Lower leg skin (tissue), 4 donors: ENCODE results near the gene ATP13A5. TPM values are rescaled to one million over a fixed set of nuclear protein-coding genes. Genes with fewer than 3 reads are reported as not detected.

ENCODE experiments used
- DNase-seq, 2 donors: peaks; one replicate each; pipeline ENCODE4 v3.0.0-alpha.2; 2019; ENCODE audit warnings: low spot score in 2 of 2
- H3K4me3 ChIP-seq: fragments of 200-600 bp; sonication (generic); 2 replicates; pipeline ENCODE4 v1.5.1; 2017; ENCODE audit warnings: mild to moderate bottlenecking, low read depth; ENCODE audit not compliant: poor library complexity, severe bottlenecking
- POLR2A ChIP-seq, 2 donors: fragments of 450-650 bp; IDR thresholded peaks; one replicate each; pipeline ENCODE4 v1.6.1; 2016 to 2017; ENCODE audit warnings: antibody characterized with exemption in 2 of 2, mild to moderate bottlenecking in 1 of 2, moderate library complexity in 1 of 2
- WGBS, 2 donors: methylation state at CpG; one replicate each; pipeline ENCODE4 v1.1.5; 2018; 5-methylcytosine and 5-hydroxymethylcytosine counted together
- intact Hi-C: fragments of 100-400 bp; cut with DNase I; formaldehyde crosslinking; loops from one replicate; pipeline ENCODE4 v1.15.0; 2023; ENCODE audit warnings: low total_unique reads
- total RNA-seq, 4 donors: library from RNA; depleted of rRNA; stranded (reverse); fragments of >200 nt; gene quantifications; one replicate each; pipeline ENCODE4 v1.1.0, GENCODE V29; 2016
- TF ChIP-seq, protein P1 (sequence below), 3 donors: fragments of 450-650 bp; IDR thresholded peaks; one replicate each; pipeline ENCODE4 v1.5.1; 2016; ENCODE audit warnings: antibody characterized with exemption in 3 of 3, mild to moderate bottlenecking in 3 of 3, moderate library complexity in 2 of 3

ATP13A5 gene
- total RNA-seq, 4 donors from 2014 or later = 4.4 to 9.7 (median 5.2) TPM

DNA sequence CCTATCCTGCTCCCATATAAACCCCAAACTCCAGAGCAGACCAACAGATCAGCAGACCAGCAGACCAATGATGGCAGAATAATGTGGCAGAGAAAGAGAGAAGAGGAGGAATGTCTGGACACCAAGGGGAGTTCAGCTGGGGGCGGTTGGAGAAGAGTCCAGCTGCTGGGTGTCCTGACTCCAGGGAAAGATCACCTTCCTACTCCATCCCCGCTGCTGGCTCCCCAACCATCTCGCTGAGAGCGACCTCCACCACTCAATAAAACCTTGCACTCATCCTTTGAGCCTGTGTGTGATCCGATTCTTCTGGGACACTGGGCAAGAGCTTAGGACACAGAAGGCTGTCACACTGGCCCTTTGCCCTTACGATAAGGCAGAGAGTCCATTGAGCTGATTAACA lies 150.3 kb downstream of the ATP13A5 start:
- no peak for TF ChIP-seq POLR2A (IDR thresholded peaks at IDR 0.05)
- TF ChIP-seq, protein P1, sequence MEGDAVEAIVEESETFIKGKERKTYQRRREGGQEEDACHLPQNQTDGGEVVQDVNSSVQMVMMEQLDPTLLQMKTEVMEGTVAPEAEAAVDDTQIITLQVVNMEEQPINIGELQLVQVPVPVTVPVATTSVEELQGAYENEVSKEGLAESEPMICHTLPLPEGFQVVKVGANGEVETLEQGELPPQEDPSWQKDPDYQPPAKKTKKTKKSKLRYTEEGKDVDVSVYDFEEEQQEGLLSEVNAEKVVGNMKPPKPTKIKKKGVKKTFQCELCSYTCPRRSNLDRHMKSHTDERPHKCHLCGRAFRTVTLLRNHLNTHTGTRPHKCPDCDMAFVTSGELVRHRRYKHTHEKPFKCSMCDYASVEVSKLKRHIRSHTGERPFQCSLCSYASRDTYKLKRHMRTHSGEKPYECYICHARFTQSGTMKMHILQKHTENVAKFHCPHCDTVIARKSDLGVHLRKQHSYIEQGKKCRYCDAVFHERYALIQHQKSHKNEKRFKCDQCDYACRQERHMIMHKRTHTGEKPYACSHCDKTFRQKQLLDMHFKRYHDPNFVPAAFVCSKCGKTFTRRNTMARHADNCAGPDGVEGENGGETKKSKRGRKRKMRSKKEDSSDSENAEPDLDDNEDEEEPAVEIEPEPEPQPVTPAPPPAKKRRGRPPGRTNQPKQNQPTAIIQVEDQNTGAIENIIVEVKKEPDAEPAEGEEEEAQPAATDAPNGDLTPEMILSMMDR (IDR thresholded peaks at IDR 0.05) = no peak
- intact Hi-C loops = no loop called here
- WGBS, 2 donors = 86 to 88% methylated on average over 6 of the region's 6 CpGs
- no peak for DNase-seq
- H3K4me3 ChIP-seq = no peak overlapping the region

DNA sequence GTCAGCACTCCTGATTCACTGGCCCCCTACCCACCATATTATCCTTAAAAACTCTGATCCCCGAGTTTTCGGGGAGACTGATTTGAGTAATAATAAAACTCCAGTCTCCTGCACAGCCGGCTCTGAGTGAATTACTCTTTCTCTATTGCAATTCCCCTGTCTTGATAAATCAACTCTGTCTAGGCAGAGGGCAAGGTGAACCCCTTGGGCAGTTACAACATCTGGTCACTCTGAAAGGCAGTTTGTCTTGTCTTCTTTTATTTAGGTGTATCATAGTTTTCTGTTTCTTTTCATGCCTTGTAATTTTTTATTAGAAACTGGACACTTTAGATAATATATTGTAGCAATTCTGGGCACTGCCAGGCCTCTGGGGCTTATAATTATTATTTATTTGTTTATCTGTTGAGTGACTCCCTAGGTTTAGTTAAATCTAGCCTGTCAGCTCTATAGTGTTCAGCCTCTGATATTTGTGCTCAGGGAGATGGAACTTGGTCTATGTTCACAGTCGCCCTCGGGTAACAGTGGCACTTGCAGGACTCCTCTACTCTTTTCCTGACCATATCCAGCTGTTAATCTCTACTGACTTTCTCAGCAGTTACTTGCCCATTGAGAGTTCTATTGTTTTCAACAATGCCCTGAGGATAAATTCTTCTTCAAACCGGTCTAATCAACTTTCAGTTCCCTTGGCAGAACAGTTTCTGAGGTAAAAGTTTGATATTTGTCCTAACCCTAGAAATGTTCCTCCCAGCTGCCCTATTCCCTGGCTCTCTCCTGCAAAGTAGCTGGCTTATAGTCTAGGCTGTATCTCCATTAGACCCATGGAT lies 153.0 kb downstream of the ATP13A5 start:
- DNase-seq = no peak
- H3K4me3 ChIP-seq = no peak overlapping the region
- TF ChIP-seq POLR2A (IDR thresholded peaks at IDR 0.05) = no peak
- TF ChIP-seq, protein P1 (IDR thresholded peaks at IDR 0.05) = no peak
- 81 to 82% methylated on average over 6 of the region's 6 CpGs for WGBS, 2 donors
- intact Hi-C loops = no loop called here

Other genes with a start within 250 kb of the ATP13A5 start
- gene PLAAT1, start 137.5 kb downstream of the ATP13A5 start, total RNA-seq = 1 to 10 TPM in 3 of 4 donors, not detected in 1; 2.8 to 7.1 (median 6.3) TPM
- 10 to 100 TPM; 29.9 to 44.9 (median 41.5) TPM for gene ATP13A4, start 176.1 kb upstream of the ATP13A5 start, total RNA-seq
- 10 to 100 TPM; 33.0 to 57.4 (median 39.4) TPM for gene OPA1, start 214.5 kb upstream of the ATP13A5 start, total RNA-seq